Right ventricle myocardium superior (tissue), 1 donor: ENCODE data around the gene LPP. TPM values are rescaled to one million over a fixed set of nuclear protein-coding genes. Genes with fewer than 3 reads are reported as not detected.

Source experiments
- ATAC-seq: fragments of 200-7000 bp; cut with Tn5 transposase; one replicate; pipeline ENCODE4 v1.9.1; 2020; ENCODE audit warnings: mild to moderate bottlenecking; ENCODE audit not compliant: poor library complexity
- DNase-seq: peaks from one replicate; pipeline ENCODE4 v3.0.0-alpha.2; 2020
- intact Hi-C: fragments of 100-400 bp; cut with DNase I; formaldehyde crosslinking; loops from one replicate; pipeline ENCODE4 v1.11.2; 2022
- total RNA-seq: library from RNA; stranded (reverse); fragmentation: NEBNext Ultra II Directional; extraction: Animal tissue kit (Norgen Biotek cat#: 25700); gene quantifications from one replicate; pipeline ENCODE4 v1.2.1, GENCODE V29; 2021
- donor health status: DM: no; HTN: yes; CAD: no; lungs with severe emphysema.

The LPP gene
- total RNA-seq, 1 donor from 2014 or later, result 92.9 TPM

GRCh38 chr3:188792793-188793192 lies 638.8 kb downstream of the LPP start:
- intact Hi-C loops, result no loop called here
- DNase-seq (peak; percentile 49), ATAC-seq (peak; percentile 40)

GRCh38 chr3:188796122-188796631 lies 642.2 kb downstream of the LPP start:
- intact Hi-C loops, result no loop called here
- peak; percentile 65 for ATAC-seq
- no peak for DNase-seq

- intact Hi-C loops, result no loop called here
- DNase-seq (no peak), ATAC-seq (peak; percentile 37)
Observed at GRCh38 chr3:188797045-188797444, 643.1 kb downstream of the LPP start.

GRCh38 chr3:188798556-188799145 lies 644.7 kb downstream of the LPP start:
- DNase-seq (no peak), ATAC-seq (no peak)
- intact Hi-C loops, result no loop called here

GRCh38 chr3:188801393-188801792 lies 647.4 kb downstream of the LPP start:
- DNase-seq (no peak), ATAC-seq (peak; percentile 34)
- intact Hi-C loops, result no loop called here

- intact Hi-C loops, result no loop called here
- ATAC-seq, result no peak
- DNase-seq, result no peak
Observed at GRCh38 chr3:188802645-188803044, 648.7 kb downstream of the LPP start.

GRCh38 chr3:188807006-188807405 lies 653.0 kb downstream of the LPP start:
- ATAC-seq (no peak), DNase-seq (no peak)
- intact Hi-C loops, result no loop called here

GRCh38 chr3:188812198-188812597 lies 658.2 kb downstream of the LPP start:
- no peak for ATAC-seq
- intact Hi-C loops, result no loop called here
- DNase-seq, result no peak

- intact Hi-C loops, result no loop called here
- no peak for DNase-seq
- ATAC-seq, result no peak
Observed at GRCh38 chr3:188814581-188814980, 660.6 kb downstream of the LPP start.

GRCh38 chr3:188817103-188817934 lies 663.4 kb downstream of the LPP start:
- peak; percentile 26 for ATAC-seq
- no peak for DNase-seq
- intact Hi-C loops, result no loop called here

GRCh38 chr3:188817935-188818269 lies 663.9 kb downstream of the LPP start:
- no peak for ATAC-seq

GRCh38 chr3:188818282-188818681 lies 664.3 kb downstream of the LPP start:
- intact Hi-C loops, result no loop called here
- no peak for ATAC-seq

More at GRCh38 chr3:188817935-188818269, 663.9 kb downstream of the LPP start:
- intact Hi-C loops, result no loop called here
- no peak for DNase-seq

GRCh38 chr3:188819939-188820338 lies 666.0 kb downstream of the LPP start:
- intact Hi-C loops, result no loop called here
- no peak for DNase-seq
- ATAC-seq, result peak; percentile 69

More at GRCh38 chr3:188818282-188818681, 664.3 kb downstream of the LPP start:
- no peak for DNase-seq

- intact Hi-C loops, result no loop called here
- DNase-seq, result no peak
- ATAC-seq, result peak; percentile 40
Observed at GRCh38 chr3:188822004-188822403, 668.0 kb downstream of the LPP start.

- intact Hi-C loops, result no loop called here
- DNase-seq (no peak), ATAC-seq (no peak)
Observed at GRCh38 chr3:188822411-188822810, 668.5 kb downstream of the LPP start.

- DNase-seq (no peak), ATAC-seq (no peak)
- intact Hi-C loops, result no loop called here
Observed at GRCh38 chr3:188824566-188824965, 670.6 kb downstream of the LPP start.

- ATAC-seq, result no peak
- intact Hi-C loops, result no loop called here
- no peak for DNase-seq
Observed at GRCh38 chr3:188825901-188826300, 671.9 kb downstream of the LPP start.

GRCh38 chr3:188826574-188826973 lies 672.6 kb downstream of the LPP start:
- DNase-seq (no peak), ATAC-seq (no peak)
- intact Hi-C loops, result no loop called here

GRCh38 chr3:188827103-188827502 lies 673.1 kb downstream of the LPP start:
- intact Hi-C loops, result no loop called here
- no peak for ATAC-seq
- no peak for DNase-seq

- DNase-seq (no peak), ATAC-seq (no peak)
Observed at GRCh38 chr3:188827576-188827975, 673.6 kb downstream of the LPP start.

More at GRCh38 chr3:188827576-188827975, 673.6 kb downstream of the LPP start:
- intact Hi-C loops, result no loop called here
